ENCODE data around the gene GPR63.
A peak's percentile ranks its signal among the peaks of the same experiment; 100 is the strongest.

GPR63 gene

GRCh38 chr6:96849615-96850014 is 12.3 kb upstream of the GPR63 start:
- no peak overlapping the region for H3K4me3 ChIP-seq (ENCODE audit: low read depth, low read length)
- TF ChIP-seq CTCF (IDR thresholded peaks at IDR 0.05; ENCODE audit: low read depth, low read length): no peak

GRCh38 chr6:96844530-96844929 is 7.3 kb upstream of the GPR63 start:
- no peak overlapping the region for H3K4me3 ChIP-seq (ENCODE audit: low read depth, low read length)
- TF ChIP-seq CTCF (IDR thresholded peaks at IDR 0.05; ENCODE audit: low read depth, low read length): no peak

- no peak overlapping the region for H3K4me3 ChIP-seq (ENCODE audit: low read depth, low read length)
- no peak for TF ChIP-seq CTCF (IDR thresholded peaks at IDR 0.05; ENCODE audit: low read depth, low read length)
Measured at GRCh38 chr6:96841345-96841744, 4.1 kb upstream of the GPR63 start.

GRCh38 chr6:96836631-96837080 is 621 bp downstream of the GPR63 start:
- TF ChIP-seq CTCF (IDR thresholded peaks at IDR 0.05; ENCODE audit: low read depth, low read length): no peak
- H3K4me3 ChIP-seq (ENCODE audit: low read depth, low read length): peak overlapping the region; percentile 85

DNA sequence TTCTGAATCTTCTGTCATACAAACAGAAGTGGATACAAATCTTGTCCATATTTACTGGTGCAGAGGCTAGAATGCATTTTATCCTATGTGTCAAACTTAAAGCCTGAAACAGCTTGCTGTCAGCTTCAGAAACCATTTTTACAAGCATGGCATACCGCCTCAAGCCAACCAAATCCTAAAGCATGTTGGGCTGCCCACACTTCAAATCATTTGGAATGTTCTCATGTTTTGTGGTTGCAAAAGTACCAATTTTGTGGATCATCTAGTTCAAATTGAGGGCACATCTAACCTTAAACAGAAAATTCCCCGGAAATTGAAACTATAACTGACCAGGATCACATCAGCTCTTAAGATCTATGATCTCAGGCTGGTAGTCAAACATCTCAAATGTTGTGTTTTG is 3.2 kb downstream of the GPR63 start:
- H3K4me3 ChIP-seq (ENCODE audit: low read depth, low read length): no peak overlapping the region
- no peak for TF ChIP-seq CTCF (IDR thresholded peaks at IDR 0.05; ENCODE audit: low read depth, low read length)

DNA sequence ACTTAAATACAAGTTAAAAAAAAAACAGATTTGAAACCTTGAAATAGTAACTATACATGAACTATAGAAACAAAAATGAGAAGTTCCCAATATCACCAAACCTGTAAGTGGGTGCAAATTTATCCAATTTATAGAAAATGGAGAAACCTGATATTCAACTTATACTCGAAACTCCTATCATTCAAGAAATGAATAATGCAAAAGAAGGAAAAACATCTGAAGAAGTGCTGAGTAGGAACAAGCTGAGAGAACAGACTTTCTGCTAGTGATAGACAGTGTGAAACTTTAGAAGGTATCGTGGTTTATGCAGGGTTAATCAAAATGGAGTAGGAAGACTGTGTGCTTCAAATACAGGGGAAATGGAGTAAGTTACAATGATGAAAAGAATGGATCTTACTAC is 4.5 kb downstream of the GPR63 start:
- no peak for TF ChIP-seq CTCF (IDR thresholded peaks at IDR 0.05; ENCODE audit: low read depth, low read length)
- no peak overlapping the region for H3K4me3 ChIP-seq (ENCODE audit: low read depth, low read length)

DNA sequence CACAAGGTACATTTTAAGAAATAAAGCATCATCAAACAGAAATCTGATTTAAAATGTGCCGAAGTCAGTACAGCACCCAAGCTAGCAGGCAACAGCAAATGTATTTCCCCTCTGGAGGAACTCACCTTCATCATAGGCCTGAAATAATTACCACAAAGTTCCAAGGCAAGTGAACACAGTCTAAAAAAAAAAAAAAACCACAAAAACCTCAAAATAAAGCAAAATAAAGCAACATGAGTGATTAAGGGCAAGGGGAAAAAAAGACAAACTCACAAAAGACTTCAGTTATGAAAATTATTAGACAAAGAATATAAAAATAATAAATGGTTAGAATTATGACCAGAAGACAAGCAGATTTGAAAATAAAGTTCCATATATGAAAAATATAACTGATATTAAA is 10.4 kb downstream of the GPR63 start:
- no peak overlapping the region for H3K4me3 ChIP-seq (ENCODE audit: low read depth, low read length)
- no peak for TF ChIP-seq CTCF (IDR thresholded peaks at IDR 0.05; ENCODE audit: low read depth, low read length)

Data from WI38 (cell line).